BLaER1 treated with 17β-estradiol and CSF1 and Interleukin-3, amounts not matched to agents 10 nM and 100 nM (cell line): Measurements from ENCODE around the gene ADGRF3.

Experiments
- H3K27ac ChIP-seq, 11 experiments: shearing (Covaris generic); formaldehyde crosslinking; 2 replicates each; pipeline ENCODE4 v1.8.1; 2022
- H3K27me3 ChIP-seq, 11 experiments: shearing (Covaris generic); formaldehyde crosslinking; 2 replicates each; pipeline ENCODE4 v1.8.1; 2022
- H3K36me3 ChIP-seq, 11 experiments: shearing (Covaris generic); formaldehyde crosslinking; 2 replicates each; pipeline ENCODE4 v1.8.1; 2022
- H3K4me1 ChIP-seq, 10 experiments: shearing (Covaris generic); formaldehyde crosslinking; 2 replicates each; pipeline ENCODE4 v1.8.1; 2022
- H3K4me2 ChIP-seq, 11 experiments: shearing (Covaris generic); formaldehyde crosslinking; 2 replicates each; pipeline ENCODE4 v1.8.1; 2022
- H3K4me3 ChIP-seq, 10 experiments: shearing (Covaris generic); formaldehyde crosslinking; 2 replicates each; pipeline ENCODE4 v1.8.1; 2022
- H3K9ac ChIP-seq, 11 experiments: shearing (Covaris generic); formaldehyde crosslinking; 2 replicates each; pipeline ENCODE4 v1.8.1; 2022
- H3K9me3 ChIP-seq, 11 experiments: shearing (Covaris generic); formaldehyde crosslinking; replicated peaks in 1 of 11; 2 replicates each; pipeline ENCODE4 v1.8.1; 2022
- H4K20me1 ChIP-seq, 11 experiments: shearing (Covaris generic); formaldehyde crosslinking; 2 replicates each; pipeline ENCODE4 v1.8.1; 2022
- Cebpa-rat ChIP-seq, 11 experiments: shearing (Covaris generic); IDR thresholded peaks; 2 replicates each; pipeline ENCODE4 v1.8.1; 2022

ADGRF3 gene, protein sequence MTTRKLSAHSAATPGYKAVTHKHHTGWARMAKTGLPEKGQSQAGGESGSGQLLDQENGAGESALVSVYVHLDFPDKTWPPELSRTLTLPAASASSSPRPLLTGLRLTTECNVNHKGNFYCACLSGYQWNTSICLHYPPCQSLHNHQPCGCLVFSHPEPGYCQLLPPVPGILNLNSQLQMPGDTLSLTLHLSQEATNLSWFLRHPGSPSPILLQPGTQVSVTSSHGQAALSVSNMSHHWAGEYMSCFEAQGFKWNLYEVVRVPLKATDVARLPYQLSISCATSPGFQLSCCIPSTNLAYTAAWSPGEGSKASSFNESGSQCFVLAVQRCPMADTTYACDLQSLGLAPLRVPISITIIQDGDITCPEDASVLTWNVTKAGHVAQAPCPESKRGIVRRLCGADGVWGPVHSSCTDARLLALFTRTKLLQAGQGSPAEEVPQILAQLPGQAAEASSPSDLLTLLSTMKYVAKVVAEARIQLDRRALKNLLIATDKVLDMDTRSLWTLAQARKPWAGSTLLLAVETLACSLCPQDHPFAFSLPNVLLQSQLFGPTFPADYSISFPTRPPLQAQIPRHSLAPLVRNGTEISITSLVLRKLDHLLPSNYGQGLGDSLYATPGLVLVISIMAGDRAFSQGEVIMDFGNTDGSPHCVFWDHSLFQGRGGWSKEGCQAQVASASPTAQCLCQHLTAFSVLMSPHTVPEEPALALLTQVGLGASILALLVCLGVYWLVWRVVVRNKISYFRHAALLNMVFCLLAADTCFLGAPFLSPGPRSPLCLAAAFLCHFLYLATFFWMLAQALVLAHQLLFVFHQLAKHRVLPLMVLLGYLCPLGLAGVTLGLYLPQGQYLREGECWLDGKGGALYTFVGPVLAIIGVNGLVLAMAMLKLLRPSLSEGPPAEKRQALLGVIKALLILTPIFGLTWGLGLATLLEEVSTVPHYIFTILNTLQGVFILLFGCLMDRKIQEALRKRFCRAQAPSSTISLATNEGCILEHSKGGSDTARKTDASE

DNA sequence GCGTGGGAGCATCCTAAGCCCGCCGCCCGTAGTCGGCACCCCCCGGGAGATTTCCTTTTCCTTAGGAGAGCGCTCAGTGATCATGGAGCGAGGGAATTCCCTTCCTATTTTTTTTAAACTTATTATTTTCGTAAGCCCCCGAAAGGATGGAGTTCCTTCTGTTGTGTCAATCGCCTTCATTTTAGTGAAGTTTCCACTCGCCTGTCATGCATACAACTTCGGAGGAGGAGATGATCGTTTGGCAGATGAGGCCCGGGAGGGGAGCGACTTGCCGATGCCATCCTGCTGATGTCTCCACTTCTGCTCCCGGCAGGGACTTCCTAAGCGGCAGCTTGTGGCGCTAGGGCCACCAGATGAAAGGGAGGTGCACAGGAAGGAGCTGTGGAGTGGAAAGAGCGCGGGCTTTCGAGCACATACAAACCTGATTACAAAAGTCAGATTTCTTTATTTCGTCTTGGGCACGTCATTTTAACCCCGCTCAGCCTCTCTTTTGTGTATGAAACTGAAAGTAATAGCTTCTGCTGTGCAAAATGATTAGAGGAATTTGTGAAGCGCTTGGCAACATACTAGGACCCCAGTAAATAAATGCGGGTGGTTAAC lies at the start of gene ADGRF3:
TSS of gene ADGRF3 (minus strand) at position 336 of the 600 bp plus-strand sequence. CDS start 555 bp downstream, outside the sequence.
- H3K36me3 ChIP-seq, result peaks cover 0 to 29% (median 13%) of the 10 kb centered on the region in 11 experiments; a peak in 15 of 22 replicates
- peak within 1 kb of the TSS; percentile 87 to 95 (median 91) for H3K9ac ChIP-seq
- no peaks in the 10 kb centered on the region for H3K9me3 ChIP-seq
- H3K4me1 ChIP-seq, result peaks cover 25 to 47% (median 39%) of the 10 kb centered on the region in 10 experiments
- H3K27me3 ChIP-seq, result no peaks in the 10 kb centered on the region
- H3K4me3 ChIP-seq, result peak within 1 kb of the TSS; percentile 81 to 98 (median 94)
- H4K20me1 ChIP-seq, result peaks cover 16 to 54% (median 44%) of the 10 kb centered on the region in 11 experiments; a peak in 19 of 22 replicates
- peak within 1 kb of the TSS; percentile 86 to 96 (median 92) for H3K4me2 ChIP-seq
- H3K27ac ChIP-seq, result peak within 1 kb of the TSS; percentile 81 to 93 (median 89)
- no peak for TF ChIP-seq Cebpa-rat (IDR thresholded peaks at IDR 0.05)

DNA sequence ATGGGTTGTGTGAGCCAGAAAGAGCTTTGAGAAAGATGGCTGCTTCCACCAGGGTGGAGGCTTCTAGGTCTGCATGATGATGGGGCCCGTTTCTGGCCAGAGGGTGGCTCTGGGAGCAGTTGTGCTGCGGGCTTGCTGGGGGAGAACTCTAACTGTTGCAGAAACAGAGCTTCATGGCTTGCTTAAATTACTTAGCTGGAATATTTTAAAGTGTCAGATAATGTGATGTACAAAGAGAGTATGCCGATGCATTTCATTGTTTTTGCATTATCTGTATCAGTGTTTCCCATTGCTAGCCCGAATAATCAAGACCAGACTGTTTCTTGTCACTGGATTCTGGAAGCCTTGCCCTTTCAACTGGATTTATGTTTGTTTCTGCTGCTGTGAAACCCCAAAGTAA lies 48.8 kb upstream of the ADGRF3 start:
- H3K4me1 ChIP-seq, result peaks cover 0 to 14% (median 13%) of the 10 kb centered on the region in 10 experiments; a peak in 17 of 20 replicates
- no peaks in the 10 kb centered on the region for H3K27me3 ChIP-seq
- TF ChIP-seq Cebpa-rat (IDR thresholded peaks at IDR 0.05), result no peak
- H4K20me1 ChIP-seq, result peaks cover 0 to 7% (median 0%) of the 10 kb centered on the region in 11 experiments; a peak in 3 of 22 replicates
- H3K4me2 ChIP-seq, result no peak overlapping the region
- no peak overlapping the region for H3K9ac ChIP-seq
- H3K9me3 ChIP-seq, result no peaks in the 10 kb centered on the region
- H3K27ac ChIP-seq, result no peak overlapping the region
- no peak overlapping the region for H3K4me3 ChIP-seq
- peaks cover 31 to 66% (median 47%) of the 10 kb centered on the region in 11 experiments; a peak in 20 of 22 replicates for H3K36me3 ChIP-seq

DNA sequence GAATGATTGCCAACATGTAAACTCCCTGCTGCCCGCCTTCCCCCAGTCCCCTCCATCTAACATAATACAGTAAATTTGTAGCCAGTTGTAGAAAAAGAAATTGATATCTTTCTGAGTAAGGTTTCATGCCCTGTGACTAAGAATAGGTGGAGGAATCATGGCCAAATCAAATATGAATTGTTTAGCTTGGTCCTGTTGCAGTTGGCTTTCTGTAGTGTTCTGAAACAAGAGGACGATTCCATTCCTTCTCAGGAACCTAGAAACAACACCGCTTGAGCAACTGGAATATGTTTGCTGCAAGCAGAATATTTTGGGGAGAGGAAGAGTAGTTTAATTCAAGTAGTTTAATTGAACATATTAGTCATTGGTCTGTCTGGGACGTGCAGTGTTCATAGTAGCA lies 48.1 kb upstream of the ADGRF3 start:
- peaks cover 33 to 73% (median 53%) of the 10 kb centered on the region in 11 experiments; a peak in 21 of 22 replicates for H3K36me3 ChIP-seq
- H3K9me3 ChIP-seq, result no peaks in the 10 kb centered on the region
- peaks cover 0 to 9% (median 6%) of the 10 kb centered on the region in 10 experiments; a peak in 17 of 20 replicates for H3K4me1 ChIP-seq
- no peak overlapping the region for H3K27ac ChIP-seq
- H3K27me3 ChIP-seq, result no peaks in the 10 kb centered on the region
- no peak overlapping the region for H3K9ac ChIP-seq
- no peak overlapping the region for H3K4me2 ChIP-seq
- no peak for TF ChIP-seq Cebpa-rat (IDR thresholded peaks at IDR 0.05)
- no peak overlapping the region for H3K4me3 ChIP-seq
- H4K20me1 ChIP-seq, result peaks cover 0 to 7% (median 0%) of the 10 kb centered on the region in 11 experiments; a peak in 3 of 22 replicates

DNA sequence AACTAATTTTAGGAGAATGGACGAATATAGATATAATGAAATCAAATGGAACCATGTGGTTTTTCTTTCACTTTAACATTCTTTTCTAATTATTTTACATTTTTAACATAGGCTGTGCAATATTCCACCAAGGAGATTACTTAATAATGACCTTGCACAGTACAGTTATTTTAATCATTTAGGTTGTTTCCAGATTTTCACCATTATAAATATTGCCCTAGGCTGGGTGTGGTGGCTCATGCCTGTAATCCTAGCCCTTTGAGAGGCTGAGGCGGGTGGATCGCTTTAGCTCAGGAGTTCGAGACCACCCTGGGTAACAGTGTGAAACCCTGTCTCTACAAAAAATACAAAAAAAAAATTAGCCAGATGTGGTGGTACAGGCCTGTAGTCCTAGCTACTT lies 40.6 kb upstream of the ADGRF3 start:
- Histone ChIP-seq H3K27ac (no peak overlapping the region), H4K20me1 (peaks cover 0 to 11% (median 0%) of the 10 kb centered on the region in 11 experiments; a peak in 2 of 22 replicates), H3K4me2 (no peak overlapping the region), H3K36me3 (peaks cover 71 to 100% (median 94%) of the 10 kb centered on the region in 11 experiments), H3K27me3 (no peaks in the 10 kb centered on the region), H3K4me3 (no peak overlapping the region), H3K9me3 (no peaks in the 10 kb centered on the region), H3K9ac (no peak overlapping the region), H3K4me1 (peaks cover 0 to 19% (median 3%) of the 10 kb centered on the region in 10 experiments; a peak in 8 of 20 replicates)
- no peak for TF ChIP-seq Cebpa-rat (IDR thresholded peaks at IDR 0.05)

DNA sequence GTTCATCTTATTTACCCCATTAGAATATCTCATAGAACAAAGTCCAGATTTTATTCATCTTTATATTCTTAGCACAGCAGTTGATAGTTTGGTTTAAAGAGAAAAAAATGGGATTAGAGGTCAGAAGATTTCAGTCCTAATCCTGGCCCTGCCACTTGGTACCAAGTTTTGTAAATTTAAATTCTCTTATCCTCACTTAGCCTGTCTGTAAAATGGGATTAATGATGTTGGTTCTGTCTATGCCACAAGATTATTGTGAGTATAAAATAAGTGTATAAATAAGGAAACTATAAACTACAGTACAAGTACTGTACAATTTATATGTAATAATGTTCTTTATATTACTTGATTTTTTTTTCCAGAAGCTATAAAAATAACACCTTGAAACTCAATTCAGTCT lies 38.0 kb upstream of the ADGRF3 start:
- Histone ChIP-seq H3K4me1 (peaks cover 0 to 30% (median 4%) of the 10 kb centered on the region in 10 experiments; a peak in 8 of 20 replicates), H3K4me3 (no peak overlapping the region), H3K9ac (no peak overlapping the region), H3K9me3 (no peaks in the 10 kb centered on the region), H3K27ac (no peak overlapping the region), H3K27me3 (no peaks in the 10 kb centered on the region), H3K4me2 (no peak overlapping the region), H4K20me1 (0 out of 22 replicates have a peak, but pooled peaks cover 0 to 5% (median 0%) of the 10 kb centered on the region in 11 experiments), H3K36me3 (peaks cover 58 to 100% (median 91%) of the 10 kb centered on the region in 11 experiments)
- TF ChIP-seq Cebpa-rat (IDR thresholded peaks at IDR 0.05), result no peak

DNA sequence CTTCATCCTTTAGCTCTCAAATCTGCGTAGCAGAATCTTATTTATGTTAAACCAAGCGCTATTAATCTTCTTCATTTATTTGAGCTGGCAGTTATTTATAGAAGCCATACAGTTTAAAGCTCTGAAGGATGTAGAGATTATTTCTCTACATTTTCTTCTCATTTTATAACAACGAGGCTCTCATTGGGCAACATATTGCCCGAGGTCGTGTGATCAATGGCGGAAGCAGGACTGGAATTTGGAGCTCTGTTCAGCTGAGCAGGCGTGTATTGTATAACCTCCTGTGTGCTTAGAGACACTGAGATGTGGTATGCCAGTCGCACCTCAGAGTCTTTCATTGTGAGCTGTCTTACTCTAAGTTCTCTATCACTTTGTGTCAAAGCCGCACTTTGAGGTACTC lies 37.6 kb upstream of the ADGRF3 start:
- Histone ChIP-seq H4K20me1 (0 out of 22 replicates have a peak, but pooled peaks cover 0 to 5% (median 0%) of the 10 kb centered on the region in 11 experiments), H3K36me3 (peaks cover 56 to 100% (median 91%) of the 10 kb centered on the region in 11 experiments), H3K9me3 (no peaks in the 10 kb centered on the region), H3K27me3 (no peaks in the 10 kb centered on the region), H3K4me3 (no peak overlapping the region), H3K4me1 (peaks cover 0 to 30% (median 4%) of the 10 kb centered on the region in 10 experiments; a peak in 8 of 20 replicates), H3K4me2 (no peak overlapping the region), H3K9ac (no peak overlapping the region), H3K27ac (no peak overlapping the region)
- no peak for TF ChIP-seq Cebpa-rat (IDR thresholded peaks at IDR 0.05)

DNA sequence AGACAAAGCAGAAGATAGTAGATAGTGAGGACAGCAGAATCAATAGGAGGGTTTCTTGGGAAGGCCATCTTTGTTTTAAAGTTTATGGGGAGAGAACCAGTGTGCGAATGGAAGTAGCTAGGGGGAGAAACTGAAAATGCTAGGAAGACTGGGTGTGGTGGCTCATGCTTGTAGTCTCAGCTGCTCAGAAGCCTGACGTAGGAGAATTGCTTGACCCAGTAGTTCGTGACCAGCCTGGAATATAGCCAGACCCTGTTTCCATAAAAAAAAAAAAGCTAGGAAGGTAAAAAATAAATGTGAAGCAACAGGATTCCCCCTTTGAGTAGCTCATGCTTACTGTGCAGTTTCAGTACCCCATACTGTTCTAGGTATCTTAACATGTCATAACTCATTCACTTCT lies 36.0 kb upstream of the ADGRF3 start:
- Histone ChIP-seq H3K9ac (no peak overlapping the region), H3K4me2 (peak overlapping the region in 4 of 11 experiments; percentile 10 to 67 (median 62); a peak in 7 of 22 replicates), H4K20me1 (peaks cover 0 to 7% (median 0%) of the 10 kb centered on the region in 11 experiments; a peak in 1 of 22 replicates), H3K27me3 (no peaks in the 10 kb centered on the region), H3K4me1 (peaks cover 0 to 30% (median 8%) of the 10 kb centered on the region in 10 experiments; a peak in 14 of 20 replicates), H3K4me3 (no peak overlapping the region), H3K27ac (0 out of 22 replicates have a peak overlapping the region, but pooled peaks of 1 of the 11 experiments have one; percentile 21), H3K9me3 (no peaks in the 10 kb centered on the region), H3K36me3 (peaks cover 56 to 100% (median 91%) of the 10 kb centered on the region in 11 experiments)
- TF ChIP-seq Cebpa-rat (IDR thresholded peaks at IDR 0.05), result no peak

DNA sequence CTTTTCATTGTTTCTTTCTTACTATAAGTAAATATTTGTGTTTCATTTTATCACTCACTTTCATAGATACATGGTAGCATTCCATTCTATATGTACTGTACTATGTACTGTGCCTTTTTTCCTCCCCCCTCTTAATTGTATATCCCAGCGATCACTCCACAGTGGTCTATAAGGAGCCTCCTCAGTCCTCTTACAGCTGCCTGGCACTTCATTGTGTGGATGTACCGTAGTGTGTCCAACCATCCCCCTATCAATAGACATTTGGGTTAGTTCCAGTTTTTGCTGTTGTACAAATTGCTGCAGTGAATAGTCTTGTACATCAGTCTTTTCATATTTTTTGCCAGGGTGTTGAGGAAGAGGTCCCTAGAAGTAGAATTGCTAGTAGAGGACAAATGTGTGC lies 33.7 kb upstream of the ADGRF3 start:
- Histone ChIP-seq H3K9me3 (peaks cover 0 to 19% (median 7%) of the 10 kb centered on the region in 11 experiments; a peak in 7 of 22 replicates), H3K4me2 (no peak overlapping the region), H3K27me3 (no peaks in the 10 kb centered on the region), H3K9ac (no peak overlapping the region), H3K4me1 (peaks cover 5 to 30% (median 18%) of the 10 kb centered on the region in 10 experiments; a peak in 17 of 20 replicates), H3K27ac (no peak overlapping the region), H3K4me3 (no peak overlapping the region), H3K36me3 (peaks cover 55 to 100% (median 91%) of the 10 kb centered on the region in 11 experiments), H4K20me1 (peaks cover 0 to 7% (median 0%) of the 10 kb centered on the region in 11 experiments; a peak in 1 of 22 replicates)
- TF ChIP-seq Cebpa-rat (IDR thresholded peaks at IDR 0.05), result no peak
